OCI-LY1 (cell line): ENCODE measurements around the gene PRPSAP2.

Source experiments
- H2AFZ ChIP-seq: fragments of 200-600 bp; sonication (generic), shearing (Covaris generic); 2 replicates; pipeline ENCODE4 v1.6.0; 2014; ENCODE audit warnings: antibody characterized with exemption, mild to moderate bottlenecking, low read length
- H3F3A ChIP-seq: fragments of 200-600 bp; sonication (generic), shearing (Covaris generic); 2 replicates; pipeline ENCODE4 v1.6.0; 2014; ENCODE audit warnings: mild to moderate bottlenecking, antibody characterized with exemption, low read length, moderate library complexity; ENCODE audit not compliant: insufficient read depth
- H3K27ac ChIP-seq: fragments of 200-600 bp; sonication (generic); 2 replicates; pipeline ENCODE4 v1.5.1; 2014; ENCODE audit warnings: low read length, mixed run types, mild to moderate bottlenecking, low read depth; ENCODE audit not compliant: poor library complexity, severe bottlenecking
- H3K27me3 ChIP-seq: fragments of 200-600 bp; sonication (generic); 2 replicates; pipeline ENCODE4 v1.6.0; 2014; ENCODE audit warnings: antibody characterized with exemption, mild to moderate bottlenecking, low read length, moderate library complexity; ENCODE audit not compliant: insufficient read depth
- H3K36me3 ChIP-seq: fragments of 200-600 bp; sonication (generic); 2 replicates; pipeline ENCODE4 v1.6.1; 2014; ENCODE audit warnings: mild to moderate bottlenecking, antibody characterized with exemption, low read length, moderate library complexity, mixed read lengths; ENCODE audit not compliant: insufficient read depth
- H3K4me1 ChIP-seq: fragments of 200-600 bp; sonication (generic); 2 replicates; pipeline ENCODE4 v1.5.1; 2014; ENCODE audit warnings: mild to moderate bottlenecking, low read length, moderate library complexity; ENCODE audit not compliant: insufficient read depth, severe bottlenecking
- H3K4me2 ChIP-seq: fragments of 200-600 bp; sonication (generic), shearing (Covaris generic); 2 replicates; pipeline ENCODE4 v1.6.1; 2014; ENCODE audit warnings: low read length
- H3K4me3 ChIP-seq: fragments of 200-600 bp; sonication (generic); 2 replicates; pipeline ENCODE4 v1.5.1; 2014; ENCODE audit warnings: low read length, low read depth, mild to moderate bottlenecking, mixed read lengths; ENCODE audit not compliant: poor library complexity, severe bottlenecking
- H3K79me2 ChIP-seq: fragments of 200-600 bp; shearing (Covaris generic); 2 replicates; pipeline ENCODE4 v1.6.1; 2016; ENCODE audit warnings: mixed run types, low read length, mixed read lengths; ENCODE audit not compliant: insufficient read depth
- H3K9ac ChIP-seq: fragments of 200-600 bp; sonication (generic), shearing (Covaris generic); 2 replicates; pipeline ENCODE4 v1.6.1; 2014; ENCODE audit warnings: mild to moderate bottlenecking, low read length, mixed read lengths
- H3K9me2 ChIP-seq: fragments of 200-600 bp; sonication (generic), shearing (Covaris generic); 2 replicates; pipeline ENCODE4 v1.6.1; 2014; ENCODE audit warnings: low read depth, mild to moderate bottlenecking, low read length, mixed read lengths
- H3K9me3 ChIP-seq: fragments of 200-600 bp; shearing (Covaris generic); 2 replicates; pipeline ENCODE4 v1.6.1; 2014; ENCODE audit warnings: low read length, mixed read lengths
- H4K20me1 ChIP-seq: fragments of 200-600 bp; sonication (generic), shearing (Covaris generic); 2 replicates; pipeline ENCODE4 v1.6.0; 2016; ENCODE audit warnings: mild to moderate bottlenecking, low read length; ENCODE audit not compliant: insufficient read depth
- CTCF ChIP-seq: fragments of 200-600 bp; sonication (generic), shearing (Covaris generic); IDR thresholded peaks from 2 replicates; pipeline ENCODE4 v1.5.1; 2017; ENCODE audit warnings: mild to moderate bottlenecking, antibody characterized with exemption, low read length, moderate library complexity, mixed read lengths
- EZH2 ChIP-seq: fragments of 200-600 bp; sonication (generic), shearing (Covaris generic); IDR thresholded peaks from 2 replicates; pipeline ENCODE4 v1.8.0; 2017; ENCODE audit warnings: borderline replicate concordance, mixed run types, mild to moderate bottlenecking, antibody characterized with exemption, low read length, moderate library complexity, mixed read lengths

PRPSAP2 gene

GRCh38 chr17:18951941-18952842 lies 94.3 kb downstream of the PRPSAP2 start, which contains the start of gene SLC5A10:
Gene SLC5A10 (plus strand): TSS chr17:18952165. CDS start chr17:18952206, 41 bp downstream.
- H4K20me1 ChIP-seq = no peaks in the 10 kb centered on the region
- H3K79me2 ChIP-seq = no peaks in the 10 kb centered on the region
- no peaks in the 10 kb centered on the region for H3K4me1 ChIP-seq
- H3K4me3 ChIP-seq = no peak within 1 kb of the TSS
- no peaks in the 10 kb centered on the region for H3F3A ChIP-seq
- no peak within 1 kb of the TSS for H3K27ac ChIP-seq
- H3K9ac ChIP-seq = no peak within 1 kb of the TSS
- no peak for TF ChIP-seq EZH2
- TF ChIP-seq CTCF = no peak
- no peak within 1 kb of the TSS for H2AFZ ChIP-seq
- no peaks in the 10 kb centered on the region for H3K36me3 ChIP-seq
- no peaks in the 10 kb centered on the region for H3K9me2 ChIP-seq
- H3K27me3 ChIP-seq = no peaks in the 10 kb centered on the region; the same call in 1 of the 2 replicates
- no peaks in the 10 kb centered on the region for H3K9me3 ChIP-seq
- H3K4me2 ChIP-seq = no peak within 1 kb of the TSS

GRCh38 chr17:18953231-18953728 lies 95.3 kb downstream of the PRPSAP2 start:
- Histone ChIP-seq H3K4me2 (no peak overlapping the region), H3K9me3 (no peaks in the 10 kb centered on the region), H3F3A (no peaks in the 10 kb centered on the region), H3K9me2 (no peaks in the 10 kb centered on the region), H4K20me1 (no peaks in the 10 kb centered on the region), H3K27me3 (no peaks in the 10 kb centered on the region; the same call in 1 of the 2 replicates), H3K79me2 (no peaks in the 10 kb centered on the region), H3K27ac (no peak overlapping the region), H3K4me1 (no peaks in the 10 kb centered on the region), H2AFZ (no peak overlapping the region), H3K9ac (no peak overlapping the region), H3K4me3 (no peak overlapping the region), H3K36me3 (no peaks in the 10 kb centered on the region)
- no peak for TF ChIP-seq EZH2
- TF ChIP-seq CTCF = no peak

GRCh38 chr17:18954321-18954720 lies 96.4 kb downstream of the PRPSAP2 start:
- H3F3A ChIP-seq = no peaks in the 10 kb centered on the region
- H3K4me3 ChIP-seq = no peak overlapping the region
- H3K9me3 ChIP-seq = no peaks in the 10 kb centered on the region
- no peak overlapping the region for H3K9ac ChIP-seq
- no peak for TF ChIP-seq CTCF
- TF ChIP-seq EZH2 = no peak
- no peaks in the 10 kb centered on the region; the same call in 1 of the 2 replicates for H3K27me3 ChIP-seq
- no peaks in the 10 kb centered on the region for H3K4me1 ChIP-seq
- H2AFZ ChIP-seq = no peak overlapping the region
- no peak overlapping the region for H3K27ac ChIP-seq
- no peaks in the 10 kb centered on the region for H3K36me3 ChIP-seq
- H4K20me1 ChIP-seq = no peaks in the 10 kb centered on the region
- no peaks in the 10 kb centered on the region for H3K9me2 ChIP-seq
- H3K4me2 ChIP-seq = no peak overlapping the region
- H3K79me2 ChIP-seq = no peaks in the 10 kb centered on the region
